HG02840 (cell line): ENCODE data around the gene ST3GAL3.

Experiments used
- ATAC-seq: cut with Tn5 transposase; IDR thresholded peaks from one replicate; pipeline ENCODE4 v1.9.1; 2021; ENCODE audit warnings: mild to moderate bottlenecking, moderate library complexity, moderate number of reproducible peaks; ENCODE audit not compliant: unreplicated experiment, low FRiP score

The ST3GAL3 gene

DNA sequence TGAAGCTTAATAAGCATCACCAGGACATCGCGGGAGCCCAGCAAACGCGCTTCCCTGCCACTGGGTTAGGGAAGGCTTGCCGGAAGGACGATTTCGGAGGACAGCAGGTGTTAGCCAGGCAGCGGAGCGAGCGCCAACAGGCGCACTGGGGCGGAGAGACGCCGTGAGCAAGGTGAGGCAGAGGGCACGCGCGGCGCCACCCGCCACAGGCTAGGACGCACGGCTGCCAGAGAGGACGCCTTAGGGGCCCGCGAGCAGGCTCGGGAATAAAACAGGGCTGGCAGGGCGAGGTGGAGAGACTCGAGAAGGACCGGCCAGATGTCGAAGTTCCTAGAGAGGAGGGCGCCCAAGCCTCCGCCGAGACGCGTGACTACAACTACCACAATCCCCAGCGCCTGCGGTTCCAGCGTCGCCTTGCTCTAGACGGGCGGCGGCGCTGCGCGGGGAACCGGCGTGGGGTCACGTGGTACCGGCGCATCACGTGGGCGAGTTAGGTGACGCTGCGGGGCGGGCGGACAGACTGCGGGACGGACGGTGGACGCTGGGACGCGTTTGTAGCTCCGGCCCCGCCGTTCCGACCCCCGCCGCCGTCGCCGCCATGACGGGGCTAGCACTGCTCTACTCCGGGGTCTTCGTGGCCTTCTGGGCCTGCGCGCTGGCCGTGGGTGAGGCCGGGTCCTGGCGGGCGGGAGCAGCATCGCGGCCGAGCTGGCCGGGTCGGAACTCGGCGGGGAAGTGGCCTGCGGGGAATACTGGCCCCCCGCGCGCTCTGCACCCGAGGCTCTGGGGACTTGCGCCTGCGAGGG, 267.3 kb downstream of the ST3GAL3 start, which contains the start of gene ATP6V0B:
Gene ATP6V0B, plus strand, starts transcription at position 518 of the 806 bp plus-strand sequence. Its CDS starts 81 bp downstream, at position 599.
- peak; percentile 69 for ATAC-seq

DNA sequence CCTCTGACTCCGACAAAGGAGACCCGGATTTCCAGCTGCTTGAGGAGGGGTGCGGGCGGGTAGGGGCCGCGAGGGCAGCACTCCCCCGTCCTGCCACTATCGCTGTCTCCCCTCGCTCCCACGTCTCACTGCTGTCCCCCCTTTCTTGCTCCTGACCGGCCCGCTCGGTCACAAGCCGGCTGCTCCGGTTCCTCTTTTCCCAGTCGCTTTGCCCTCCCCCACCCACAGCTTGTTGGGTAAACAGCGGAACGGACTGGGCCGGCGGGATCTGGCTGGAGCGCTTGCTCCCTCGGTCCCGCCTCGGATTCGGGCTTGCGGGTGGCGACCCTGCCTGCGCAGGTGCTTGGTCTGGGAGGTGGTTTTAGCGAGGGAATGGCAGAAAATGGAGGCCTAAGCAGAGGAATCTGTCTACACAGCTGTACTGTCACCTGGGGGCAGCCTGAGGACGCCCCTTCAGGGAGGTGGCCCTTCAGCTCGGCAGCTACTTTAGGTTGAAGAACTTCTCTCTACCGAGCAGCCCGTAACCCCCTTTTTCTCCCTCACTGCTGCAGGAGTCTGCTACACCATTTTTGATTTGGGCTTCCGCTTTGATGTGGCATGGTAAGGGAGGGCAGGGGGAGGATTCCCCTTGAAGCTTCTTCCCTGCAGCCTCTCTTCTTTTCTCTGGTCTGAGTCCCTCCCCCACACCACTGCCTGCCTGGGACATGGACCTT, 268.1 kb downstream of the ST3GAL3 start:
- ATAC-seq = peak; percentile 0

GRCh38 chr1:43976045-43976444, 268.7 kb downstream of the ST3GAL3 start:
- no peak for ATAC-seq

DNA sequence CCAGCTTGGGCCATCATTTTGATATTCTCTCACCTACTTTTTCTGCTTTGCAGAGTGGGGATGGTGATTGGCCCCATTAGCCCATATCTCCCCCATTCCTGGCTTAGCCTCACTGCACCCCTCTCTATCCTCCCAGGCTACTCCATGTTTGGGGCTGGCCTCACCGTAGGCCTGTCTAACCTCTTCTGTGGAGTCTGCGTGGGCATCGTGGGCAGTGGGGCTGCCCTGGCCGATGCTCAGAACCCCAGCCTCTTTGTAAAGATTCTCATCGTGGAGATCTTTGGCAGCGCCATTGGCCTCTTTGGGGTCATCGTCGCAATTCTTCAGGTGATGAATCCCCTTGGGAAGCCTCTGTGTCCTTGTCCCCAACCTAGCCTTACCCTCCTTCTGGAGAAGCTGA, 269.6 kb downstream of the ST3GAL3 start:
- no peak for ATAC-seq

GRCh38 chr1:43977376-43978263, 270.3 kb downstream of the ST3GAL3 start:
- ATAC-seq = no peak

DNA sequence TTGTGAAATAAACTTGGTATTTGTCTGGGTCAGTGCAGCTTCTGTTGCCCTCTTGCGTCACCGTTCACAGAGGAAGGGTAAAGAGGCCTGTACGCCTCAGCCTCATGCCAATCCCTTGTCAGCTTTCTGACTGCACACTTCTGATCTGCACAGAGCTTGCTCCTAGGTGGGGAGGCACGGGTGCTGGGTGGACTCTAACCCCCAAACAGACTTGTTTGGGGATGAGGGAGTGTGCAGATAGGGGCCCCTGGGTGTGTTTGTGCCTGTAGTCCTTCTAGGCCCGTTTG, 270.9 kb downstream of the ST3GAL3 start:
- ATAC-seq = no peak

GRCh38 chr1:43978551-43979260, 271.4 kb downstream of the ST3GAL3 start, which contains the start of gene B4GALT2:
Gene B4GALT2 (plus strand): TSS chr1:43979210. CDS start chr1:43981161, 1,951 bp downstream.
- ATAC-seq = no peak

DNA sequence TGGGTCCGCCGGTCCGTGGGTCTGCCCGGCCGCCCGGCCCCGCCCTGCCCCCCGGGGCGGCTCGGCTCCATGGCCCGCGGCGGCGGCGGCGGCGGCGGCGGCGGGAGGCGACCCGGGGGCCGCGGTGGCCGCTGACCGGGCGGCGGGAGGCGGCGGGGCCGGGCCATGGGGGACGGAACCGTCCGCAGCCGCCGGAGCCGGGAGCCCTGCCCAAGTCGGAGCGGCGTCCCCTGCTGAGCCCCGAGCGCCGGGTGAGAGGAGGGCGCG, 271.9 kb downstream of the ST3GAL3 start:
- ATAC-seq = no peak

DNA sequence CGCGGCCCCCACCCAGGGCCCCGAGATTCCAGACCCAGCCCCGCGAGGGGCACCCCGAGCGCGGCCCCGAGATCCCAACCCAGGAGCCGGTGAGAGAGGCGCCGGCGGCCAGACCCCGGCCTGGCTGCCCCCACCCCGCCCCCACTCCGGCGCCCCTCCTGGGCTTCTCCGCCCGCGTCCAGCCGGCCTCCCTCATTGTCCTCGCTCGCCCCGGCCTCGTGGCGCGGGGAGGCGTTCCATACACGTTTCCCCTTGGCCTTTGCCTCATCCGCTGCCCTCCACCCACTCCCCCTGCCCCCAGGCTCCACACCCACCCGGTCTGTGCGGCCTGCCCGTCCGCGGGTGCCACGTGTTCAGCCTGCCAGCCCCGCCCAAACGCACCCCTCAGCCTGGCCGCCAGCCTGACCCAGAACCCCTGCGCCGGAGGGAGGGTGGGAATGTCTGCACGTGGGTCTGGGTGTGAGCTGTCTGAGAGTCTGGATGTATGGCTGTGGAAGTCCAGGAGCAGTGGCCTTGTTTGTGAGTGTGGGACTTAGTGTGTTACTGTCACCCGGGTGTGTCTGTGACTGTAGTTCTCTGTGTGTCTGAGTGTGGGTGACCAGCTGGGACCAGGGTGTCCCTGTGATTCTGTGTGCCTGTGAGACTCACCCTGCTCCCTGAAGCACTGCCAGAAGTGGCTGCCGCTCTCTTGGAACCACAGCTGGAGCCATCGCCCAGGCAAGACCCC, 272.4 kb downstream of the ST3GAL3 start:
- ATAC-seq = no peak

DNA sequence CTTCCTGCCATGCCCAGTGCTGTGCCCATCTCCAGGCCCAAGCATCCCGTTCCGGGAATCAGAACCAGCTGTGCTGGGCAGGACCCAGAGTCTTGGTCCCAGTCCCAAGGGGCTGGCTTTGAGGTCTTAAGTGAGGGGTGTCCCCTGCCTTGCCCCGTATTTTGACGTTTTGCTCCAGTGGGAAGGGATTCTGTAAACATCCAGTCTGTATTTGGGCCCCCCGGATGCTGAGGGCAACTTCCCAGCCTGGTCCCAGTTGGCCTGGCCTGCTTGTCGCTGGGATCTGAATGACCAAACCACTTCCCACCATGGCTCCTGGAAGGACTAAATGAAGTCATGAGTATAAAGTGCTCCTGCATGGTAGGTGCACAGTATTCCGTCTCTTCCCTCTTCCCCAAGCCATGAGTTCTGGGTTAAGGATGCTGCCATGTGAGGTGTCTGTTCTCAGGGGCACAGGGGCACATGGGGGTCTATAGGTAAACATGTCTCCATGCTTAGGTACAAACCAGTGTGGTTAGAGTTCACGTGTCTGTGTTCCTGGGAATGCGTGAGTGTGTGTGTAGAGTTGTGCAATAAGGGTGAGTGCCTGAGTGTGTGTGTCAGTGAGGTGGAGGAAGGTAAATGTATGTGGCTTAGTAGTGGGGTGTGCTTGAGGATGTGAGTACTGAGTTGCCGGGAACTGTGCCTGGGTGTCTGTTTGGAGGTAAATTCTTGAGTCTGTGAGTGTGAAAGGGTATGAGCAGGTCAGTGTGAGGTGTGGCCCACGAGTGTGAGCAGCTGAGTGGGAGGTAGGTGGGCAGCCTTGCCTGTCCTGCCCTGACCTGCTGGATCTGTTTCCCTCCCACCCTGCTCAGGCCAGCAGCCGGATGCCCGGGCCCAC, 273.2 kb downstream of the ST3GAL3 start:
- ATAC-seq = no peak
